ENCODE results near the gene RAB11FIP4.

- TF ChIP-seq EZH2phosphoT487 (IDR thresholded peaks at IDR 0.05; ENCODE audit: insufficient read depth, low read depth) (no peak), EZH2 (IDR thresholded peaks at IDR 0.05; ENCODE audit: insufficient read depth, poor library complexity, severe bottlenecking) (no peak)
These were observed 123.8 kb downstream of the RAB11FIP4 start for GRCh38 chr17:31515267-31515666.
